ENCODE data around the gene BDNF. TPM values are rescaled to one million over a fixed set of nuclear protein-coding genes. Genes with fewer than 3 reads are reported as not detected.

Gene BDNF
- total RNA-seq, 1 donor from 2014 or later, result 1.6 TPM

DNA sequence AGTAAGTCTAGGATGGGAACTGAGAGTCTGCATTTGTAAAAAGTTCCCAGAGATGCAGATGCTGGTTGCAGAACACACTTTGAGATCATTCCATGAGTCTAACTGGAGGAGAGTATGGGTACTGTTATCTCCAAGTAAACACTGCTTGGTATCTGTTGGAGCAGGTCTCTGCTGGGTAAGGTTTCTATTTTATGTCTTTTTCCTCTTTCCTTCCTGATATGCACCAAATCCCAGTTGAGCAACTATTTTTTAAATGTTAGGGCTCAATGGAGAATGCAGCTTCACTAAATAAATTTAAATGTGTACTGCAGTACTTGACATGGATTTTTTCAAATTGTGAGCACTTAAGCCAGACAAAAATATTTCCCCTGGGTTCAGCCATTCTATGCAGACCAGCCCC lies 48.5 kb downstream of the BDNF start:
- H3K4me3 Mint-ChIP-seq, result no peak overlapping the region
- Histone ChIP-seq H3F3A (ENCODE audit: low read depth) (no peaks in the 10 kb centered on the region), H3K4me3 (no peak overlapping the region), H3K9ac (no peak overlapping the region), H2AFZ (replicated peaks) (no peak overlapping the region), H3K27ac (no peak overlapping the region), H3K9me3 (ENCODE audit: low read depth) (no peaks in the 10 kb centered on the region), H3K27me3 (no peaks in the 10 kb centered on the region), H3K36me3 (no peaks in the 10 kb centered on the region), H4K20me1 (ENCODE audit: low read depth) (no peaks in the 10 kb centered on the region), H3K4me2 (no peak overlapping the region), H3K79me2 (ENCODE audit: low read depth) (no peaks in the 10 kb centered on the region), H3K4me1 (peaks cover 13% of the 10 kb centered on the region)
- no peaks in the 10 kb centered on the region for H3K27me3 Mint-ChIP-seq (ENCODE audit: insufficient read depth, low read depth)
- H3K9me3 Mint-ChIP-seq, result no peaks in the 10 kb centered on the region
- no peak overlapping the region for H3K27ac Mint-ChIP-seq
- H3K4me1 Mint-ChIP-seq, result peaks cover 15% of the 10 kb centered on the region
- DNase-seq (ENCODE audit: low spot score), result no peak
- H3K36me3 Mint-ChIP-seq, result peaks cover 3% of the 10 kb centered on the region
- TF ChIP-seq, protein P1, sequence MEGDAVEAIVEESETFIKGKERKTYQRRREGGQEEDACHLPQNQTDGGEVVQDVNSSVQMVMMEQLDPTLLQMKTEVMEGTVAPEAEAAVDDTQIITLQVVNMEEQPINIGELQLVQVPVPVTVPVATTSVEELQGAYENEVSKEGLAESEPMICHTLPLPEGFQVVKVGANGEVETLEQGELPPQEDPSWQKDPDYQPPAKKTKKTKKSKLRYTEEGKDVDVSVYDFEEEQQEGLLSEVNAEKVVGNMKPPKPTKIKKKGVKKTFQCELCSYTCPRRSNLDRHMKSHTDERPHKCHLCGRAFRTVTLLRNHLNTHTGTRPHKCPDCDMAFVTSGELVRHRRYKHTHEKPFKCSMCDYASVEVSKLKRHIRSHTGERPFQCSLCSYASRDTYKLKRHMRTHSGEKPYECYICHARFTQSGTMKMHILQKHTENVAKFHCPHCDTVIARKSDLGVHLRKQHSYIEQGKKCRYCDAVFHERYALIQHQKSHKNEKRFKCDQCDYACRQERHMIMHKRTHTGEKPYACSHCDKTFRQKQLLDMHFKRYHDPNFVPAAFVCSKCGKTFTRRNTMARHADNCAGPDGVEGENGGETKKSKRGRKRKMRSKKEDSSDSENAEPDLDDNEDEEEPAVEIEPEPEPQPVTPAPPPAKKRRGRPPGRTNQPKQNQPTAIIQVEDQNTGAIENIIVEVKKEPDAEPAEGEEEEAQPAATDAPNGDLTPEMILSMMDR (IDR thresholded peaks at IDR 0.05), result no peak
- TF ChIP-seq EZH2phosphoT487 (IDR thresholded peaks at IDR 0.05), result no peak
- no peak for TF ChIP-seq EZH2 (IDR thresholded peaks at IDR 0.05)

DNA sequence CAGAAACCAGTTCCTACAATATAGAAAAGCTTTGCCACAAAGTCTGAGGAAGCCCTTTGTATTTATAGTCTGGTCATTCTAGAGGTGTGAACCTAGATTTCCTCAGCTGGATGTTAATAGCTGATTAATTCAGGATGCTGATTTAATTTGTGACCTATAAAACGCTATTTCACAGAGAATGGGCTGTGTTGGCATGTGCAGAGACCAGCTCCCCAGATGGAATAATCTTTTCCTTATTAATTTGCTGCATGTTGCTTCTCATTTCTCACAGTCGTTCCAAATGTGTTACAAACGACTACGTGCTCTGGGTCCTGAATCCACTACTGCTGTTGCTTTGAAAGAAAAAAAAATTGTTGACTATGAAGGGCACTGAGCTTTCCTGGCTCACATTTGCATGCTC lies 49.3 kb downstream of the BDNF start:
- Histone ChIP-seq H3K9me3 (ENCODE audit: low read depth) (no peaks in the 10 kb centered on the region), H3K36me3 (no peaks in the 10 kb centered on the region), H3K4me1 (peaks cover 13% of the 10 kb centered on the region), H3K79me2 (ENCODE audit: low read depth) (no peaks in the 10 kb centered on the region), H3K27ac (no peak overlapping the region), H4K20me1 (ENCODE audit: low read depth) (no peaks in the 10 kb centered on the region), H3F3A (ENCODE audit: low read depth) (no peaks in the 10 kb centered on the region), H3K27me3 (no peaks in the 10 kb centered on the region), H3K4me3 (no peak overlapping the region), H2AFZ (replicated peaks) (no peak overlapping the region), H3K4me2 (no peak overlapping the region), H3K9ac (no peak overlapping the region)
- Mint-ChIP-seq H3K27ac (no peak overlapping the region), H3K36me3 (peaks cover 2% of the 10 kb centered on the region), H3K9me3 (no peaks in the 10 kb centered on the region), H3K4me3 (no peak overlapping the region), H3K27me3 (ENCODE audit: insufficient read depth, low read depth) (no peaks in the 10 kb centered on the region), H3K4me1 (peaks cover 15% of the 10 kb centered on the region)
- TF ChIP-seq EZH2phosphoT487 (IDR thresholded peaks at IDR 0.05) (no peak), EZH2 (IDR thresholded peaks at IDR 0.05) (no peak)
- TF ChIP-seq, protein P1 (IDR thresholded peaks at IDR 0.05), result no peak
- no peak for DNase-seq (ENCODE audit: low spot score)

DNA sequence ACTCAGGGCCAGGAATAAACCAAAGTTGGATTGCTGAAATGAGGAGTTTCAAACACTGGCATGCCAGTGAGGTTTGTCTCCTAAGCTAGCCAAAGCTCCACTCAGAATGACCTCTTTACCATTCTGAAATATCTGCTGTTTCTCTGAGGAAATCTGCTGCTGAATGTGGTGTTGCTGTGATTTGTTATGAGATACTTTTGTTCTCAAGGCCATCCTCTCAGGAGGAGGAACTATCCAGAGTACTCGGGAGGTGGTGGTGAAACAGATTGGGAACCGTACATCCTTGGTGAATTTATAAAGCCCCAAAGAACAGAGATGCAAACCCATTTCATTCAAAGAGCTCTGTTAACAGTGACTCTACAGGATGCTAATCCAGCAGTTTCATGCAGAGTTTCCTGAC lies 50.5 kb downstream of the BDNF start:
- no peak for DNase-seq (ENCODE audit: low spot score)
- no peak for TF ChIP-seq EZH2 (IDR thresholded peaks at IDR 0.05)
- TF ChIP-seq, protein P1 (IDR thresholded peaks at IDR 0.05), result no peak
- Mint-ChIP-seq H3K4me3 (no peak overlapping the region), H3K9me3 (no peaks in the 10 kb centered on the region), H3K27ac (no peak overlapping the region), H3K27me3 (ENCODE audit: insufficient read depth, low read depth) (no peaks in the 10 kb centered on the region), H3K36me3 (no peaks in the 10 kb centered on the region), H3K4me1 (peaks cover 13% of the 10 kb centered on the region)
- H3K4me1 ChIP-seq, result peaks cover 13% of the 10 kb centered on the region
- no peak overlapping the region for H3K4me3 ChIP-seq
- H3K27ac ChIP-seq, result no peak overlapping the region
- H3K4me2 ChIP-seq, result no peak overlapping the region
- H3K9me3 ChIP-seq (ENCODE audit: low read depth), result no peaks in the 10 kb centered on the region
- no peaks in the 10 kb centered on the region for H4K20me1 ChIP-seq (ENCODE audit: low read depth)
- H3K79me2 ChIP-seq (ENCODE audit: low read depth), result no peaks in the 10 kb centered on the region
- H3K27me3 ChIP-seq, result no peaks in the 10 kb centered on the region
- no peak overlapping the region for H2AFZ ChIP-seq (replicated peaks)
- no peak overlapping the region for H3K9ac ChIP-seq
- no peaks in the 10 kb centered on the region for H3K36me3 ChIP-seq
- H3F3A ChIP-seq (ENCODE audit: low read depth), result no peaks in the 10 kb centered on the region

Data from neural progenitor cell (in vitro differentiated cells).